RWPE1 (cell line): ENCODE measurements around the gene ZC3H10.

Experiments
- CTCF ChIA-PET: fragments of 350-600 bp; sonication (Branson Sonifier 250); formaldehyde crosslinking; extraction: SDS; loops from one replicate; lab custom pipeline; 2021; lab: Yijun Ruan, JAX
- POLR2A ChIA-PET: fragments of 400-600 bp; formaldehyde crosslinking; extraction: SDS; loops from one replicate; lab custom pipeline; 2020; ENCODE audit warnings: antibody characterized with exemption; ENCODE audit not compliant: low non-redundant PET; lab: Yijun Ruan, JAX
- DNase-seq: peaks from one replicate; pipeline ENCODE4 v3.0.0; 2012; ENCODE audit warnings: low spot score
- H3K27ac ChIP-seq: fragments of 450-650 bp; 2 replicates; pipeline ENCODE4 v1.5.1; 2017
- CTCF ChIP-seq: fragments of 450-650 bp; conservative IDR thresholded peaks from 2 replicates; pipeline ENCODE4 v1.5.1; 2017; ENCODE audit warnings: low read depth, mild to moderate bottlenecking

Gene ZC3H10

GRCh38 chr12:56127888-56128669, 10.0 kb downstream of the ZC3H10 start, which contains the start of gene ESYT1:
TSS of gene ESYT1 (plus strand) at chr12:56128267. CDS start at chr12:56128320, 53 bp downstream.
- DNase-seq = peak; percentile 99
- ChIA-PET CTCF (interaction anchor here (0.6 to 2.7 kb wide), 6 partner anchors 17 to 131 kb away, joined by 3 to 21 read pairs (median 4); partner anchors contain the start of genes MYL6B and SMARCC2), POLR2A (interaction anchor here (0.6 to 1.4 kb wide), 6 partner anchors 10 to 231 kb away, joined by 3 to 8 read pairs (median 4); partner anchors contain the start of genes SMARCC2 and ZC3H10)
- no peak for TF ChIP-seq CTCF
- H3K27ac ChIP-seq = peak within 1 kb of the TSS; percentile 91

- H3K27ac ChIP-seq = peak overlapping the region; percentile 91
- TF ChIP-seq CTCF = no peak
- ChIA-PET CTCF (interaction anchor here (0.8 to 1.5 kb wide), 2 partner anchors 23 to 30 kb away, joined by 4 to 6 read pairs; partner anchors contain the start of gene MYL6B), POLR2A (interaction anchor here (0.6 to 1.4 kb wide), 5 partner anchors 11 to 231 kb away, joined by 3 to 8 read pairs (median 3); partner anchors contain the start of gene ZC3H10)
- peak; percentile 33 for DNase-seq
These were observed 10.7 kb downstream of the ZC3H10 start for GRCh38 chr12:56128670-56129205.

- POLR2A ChIA-PET = no interaction called here
- DNase-seq = peak; percentile 54
- no peak for TF ChIP-seq CTCF
- peak overlapping the region; percentile 91 for H3K27ac ChIP-seq
- CTCF ChIA-PET = interaction anchor here (1.5 kb wide), 1 partner anchor 22 kb away, joined by 6 read pairs; the partner anchor contains the start of gene MYL6B
These were observed 11.3 kb downstream of the ZC3H10 start for GRCh38 chr12:56129206-56129941.

GRCh38 chr12:56129942-56130495, 12.0 kb downstream of the ZC3H10 start:
- CTCF ChIA-PET = interaction anchor here (1.5 kb wide), 1 partner anchor 22 kb away, joined by 6 read pairs; the partner anchor contains the start of gene MYL6B

GRCh38 chr12:56130876-56131275, 12.8 kb downstream of the ZC3H10 start:
- CTCF ChIA-PET = interaction anchor here (0.7 kb wide), 1 partner anchor 13 kb away, joined by 5 read pairs; no protein-coding TSS in a partner anchor

More at GRCh38 chr12:56129942-56130495, 12.0 kb downstream of the ZC3H10 start:
- POLR2A ChIA-PET = no interaction called here
- TF ChIP-seq CTCF = no peak
- DNase-seq = no peak
- peak overlapping the region; percentile 91 for H3K27ac ChIP-seq

More at GRCh38 chr12:56130876-56131275, 12.8 kb downstream of the ZC3H10 start:
- H3K27ac ChIP-seq = peak overlapping the region; percentile 91
- TF ChIP-seq CTCF = no peak
- DNase-seq = no peak
- POLR2A ChIA-PET = no interaction called here
